ENCODE data around the gene SNRPN. TPM values are rescaled to one million over a fixed set of nuclear protein-coding genes. Genes with fewer than 3 reads are reported as not detected.
"Not testable (repeated sequence)": the region's sequence is repeated elsewhere in the genome, so short reads cannot be mapped to it uniquely, and the experiment has no call there.

The SNRPN gene
- total RNA-seq, 5 donors from 2014 or later (not counting 1 experiment from before 2014, with no cell fraction given), result 111 to 124 (median 120) TPM

- H3K36me3 ChIP-seq (ENCODE audit: control insufficient read depth in 2 of 2, extremely low read depth in 1 of 2, insufficient read depth in 1 of 2, low read length in 1 of 2), result peaks cover 7 to 38% of the 10 kb centered on the region in 2 donors
- Mint-ChIP-seq H3K27me3 (no peaks in the 10 kb centered on the region), H3K9me3 (peaks cover 2 to 26% (median 7%) of the 10 kb centered on the region in 3 donors)
Measured at GRCh38 chr15:24961967-24962366, 7.2 kb downstream of the SNRPN start.

GRCh38 chr15:24962880-24963279, 8.1 kb downstream of the SNRPN start:
- Mint-ChIP-seq H3K27me3 (no peaks in the 10 kb centered on the region), H3K4me1 (peaks cover 0 to 24% (median 15%) of the 10 kb centered on the region in 3 donors), H3K27ac (no peak overlapping the region), H3K36me3 (peaks cover 64% of the 10 kb centered on the region), H3K4me3 (no peak overlapping the region), H3K9me3 (peaks cover 2 to 26% (median 11%) of the 10 kb centered on the region in 3 donors)
- Histone ChIP-seq H3K9me3 (peaks cover 2% of the 10 kb centered on the region), H3K36me3 (ENCODE audit: control insufficient read depth in 2 of 2, extremely low read depth in 1 of 2, insufficient read depth in 1 of 2, low read length in 1 of 2) (peaks cover 7 to 44% of the 10 kb centered on the region in 2 donors), H3K27me3 (replicated peaks in 1 of 2; ENCODE audit: control insufficient read depth in 2 of 2, extremely low read depth in 1 of 2, insufficient read depth in 2 of 2, low read length in 1 of 2) (no peaks in the 10 kb centered on the region), H3K4me3 (ENCODE audit: control insufficient read depth in 1 of 2, extremely low read depth in 1 of 2, low read length in 1 of 2) (no peak overlapping the region), H3K27ac (ENCODE audit: low read length) (no peak overlapping the region), H3K4me1 (ENCODE audit: control insufficient read depth in 1 of 2, extremely low read depth in 1 of 2, insufficient read depth in 2 of 2, low read length in 2 of 2) (peaks cover 0 to 3% of the 10 kb centered on the region in 2 experiments)
- ATAC-seq (replicated peaks in 1 of 4) (no peak), DNase-seq (no peak)
- CTCF ChIA-PET, result no interaction called here
- WGBS (ENCODE audit: insufficient coverage), result no CpG with 5 or more reads among the region's 4 CpGs
- POLR2A ChIA-PET, result no interaction called here

More at GRCh38 chr15:24961967-24962366, 7.2 kb downstream of the SNRPN start:
- Histone ChIP-seq H3K9me3 (peaks cover 2% of the 10 kb centered on the region), H3K27ac (ENCODE audit: low read length) (no peak overlapping the region), H3K4me3 (ENCODE audit: control insufficient read depth in 1 of 2, extremely low read depth in 1 of 2, low read length in 1 of 2) (no peak overlapping the region), H3K27me3 (replicated peaks in 1 of 2; ENCODE audit: control insufficient read depth in 2 of 2, extremely low read depth in 1 of 2, insufficient read depth in 2 of 2, low read length in 1 of 2) (no peaks in the 10 kb centered on the region), H3K4me1 (ENCODE audit: control insufficient read depth in 1 of 2, extremely low read depth in 1 of 2, insufficient read depth in 2 of 2, low read length in 2 of 2) (peaks cover 2 to 8% of the 10 kb centered on the region in 2 experiments)
- H3K4me3 Mint-ChIP-seq, result no peak overlapping the region
- ATAC-seq (replicated peaks in 1 of 4) (no peak), DNase-seq (no peak)
- 100% methylated on average over 2 of the region's 4 CpGs for whole genome bisulfite sequencing (ENCODE audit: insufficient coverage)
- POLR2A ChIA-PET, result interaction anchor here in 1 of 2 donors (0.6 kb wide), 1 partner anchor 81 kb away, joined by 3 read pairs; no protein-coding TSS in a partner anchor
- H3K27ac Mint-ChIP-seq, result no peak overlapping the region
- CTCF ChIA-PET, result no interaction called here
- peaks cover 5 to 31% (median 23%) of the 10 kb centered on the region in 3 donors for H3K4me1 Mint-ChIP-seq
- peaks cover 59% of the 10 kb centered on the region for H3K36me3 Mint-ChIP-seq

DNA sequence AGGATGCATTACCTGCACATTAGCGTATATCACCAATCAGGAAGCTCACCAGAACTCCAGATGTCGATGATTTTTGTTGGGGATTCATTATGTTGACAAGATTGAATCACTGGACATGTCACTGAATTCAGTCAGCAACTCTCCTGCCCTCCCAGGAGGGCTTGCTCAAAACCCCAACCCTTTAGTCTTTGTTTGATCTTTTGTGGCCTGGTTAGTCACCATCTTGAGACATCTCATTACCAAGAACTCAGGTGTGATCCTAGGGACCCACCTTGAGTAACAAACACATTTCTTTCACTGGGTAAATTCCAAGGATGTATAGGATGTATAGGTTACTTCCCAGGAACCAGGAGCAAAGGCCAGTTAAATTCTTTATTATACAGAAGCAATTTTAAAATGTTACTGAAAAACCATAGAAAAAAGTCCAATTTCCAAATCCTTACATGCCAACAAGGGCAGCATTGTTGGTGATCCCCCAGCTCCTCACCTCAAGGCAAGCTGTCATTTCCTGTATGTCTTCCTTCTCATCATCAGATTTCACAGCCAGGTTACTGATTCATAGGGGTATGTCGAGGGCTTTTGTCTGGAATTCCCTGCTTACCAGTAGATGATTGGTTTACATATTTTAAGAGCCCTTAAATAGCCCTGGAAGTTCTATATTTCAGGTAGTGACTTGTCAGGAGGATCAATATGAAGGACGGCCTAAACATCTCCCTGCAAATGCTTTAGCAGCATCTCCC, 11.7 kb downstream of the SNRPN start:
- no peak for ATAC-seq (replicated peaks in 1 of 4)
- Histone ChIP-seq H3K4me3 (ENCODE audit: control insufficient read depth in 1 of 2, extremely low read depth in 1 of 2, low read length in 1 of 2) (no peak overlapping the region), H3K27ac (ENCODE audit: low read length) (no peak overlapping the region), H3K36me3 (ENCODE audit: control insufficient read depth in 2 of 2, extremely low read depth in 1 of 2, insufficient read depth in 1 of 2, low read length in 1 of 2) (peaks cover 3 to 57% of the 10 kb centered on the region in 2 donors), H3K9me3 (peaks cover 3% of the 10 kb centered on the region), H3K4me1 (ENCODE audit: control insufficient read depth in 1 of 2, extremely low read depth in 1 of 2, insufficient read depth in 2 of 2, low read length in 2 of 2) (no peaks in the 10 kb centered on the region), H3K27me3 (replicated peaks in 1 of 2; ENCODE audit: control insufficient read depth in 2 of 2, extremely low read depth in 1 of 2, insufficient read depth in 2 of 2, low read length in 1 of 2) (no peaks in the 10 kb centered on the region)
- H3K27me3 Mint-ChIP-seq, result no peaks in the 10 kb centered on the region
- POLR2A ChIA-PET, result no interaction called here
- peaks cover 69% of the 10 kb centered on the region for H3K36me3 Mint-ChIP-seq
- CTCF ChIA-PET, result no interaction called here
- peaks cover 0 to 4% (median 0%) of the 10 kb centered on the region in 3 donors for H3K4me1 Mint-ChIP-seq
- H3K9me3 Mint-ChIP-seq, result peaks cover 2 to 27% (median 11%) of the 10 kb centered on the region in 3 donors
- no peak overlapping the region for H3K27ac Mint-ChIP-seq
- H3K4me3 Mint-ChIP-seq, result no peak overlapping the region
- WGBS (ENCODE audit: insufficient coverage), result no CpG with 5 or more reads among the region's 4 CpGs
- no peak for DNase-seq

GRCh38 chr15:24971052-24971451, 16.3 kb downstream of the SNRPN start:
- H3K27ac ChIP-seq (ENCODE audit: low read length), result no peak overlapping the region
- ChIA-PET POLR2A (no interaction called here), CTCF (no interaction called here)
- H3K9me3 ChIP-seq, result peaks cover 7% of the 10 kb centered on the region
- Mint-ChIP-seq H3K9me3 (peaks cover 17 to 31% (median 17%) of the 10 kb centered on the region in 3 donors), H3K36me3 (peaks cover 71% of the 10 kb centered on the region), H3K4me1 (no peaks in the 10 kb centered on the region), H3K4me3 (no peak overlapping the region), H3K27me3 (no peaks in the 10 kb centered on the region), H3K27ac (no peak overlapping the region)
- no peaks in the 10 kb centered on the region for H3K27me3 ChIP-seq (replicated peaks in 1 of 2; ENCODE audit: control insufficient read depth in 2 of 2, extremely low read depth in 1 of 2, insufficient read depth in 2 of 2, low read length in 1 of 2)
- ATAC-seq (replicated peaks in 1 of 4) (no peak), DNase-seq (no peak)
- no CpG with 5 or more reads among the region's 3 CpGs for WGBS (ENCODE audit: insufficient coverage)
- no peak overlapping the region for H3K4me3 ChIP-seq (ENCODE audit: control insufficient read depth in 1 of 2, extremely low read depth in 1 of 2, low read length in 1 of 2)
- no peaks in the 10 kb centered on the region for H3K4me1 ChIP-seq (ENCODE audit: control insufficient read depth in 1 of 2, extremely low read depth in 1 of 2, insufficient read depth in 2 of 2, low read length in 2 of 2)
- peaks cover 0 to 52% of the 10 kb centered on the region in 2 donors for H3K36me3 ChIP-seq (ENCODE audit: control insufficient read depth in 2 of 2, extremely low read depth in 1 of 2, insufficient read depth in 1 of 2, low read length in 1 of 2)

DNA sequence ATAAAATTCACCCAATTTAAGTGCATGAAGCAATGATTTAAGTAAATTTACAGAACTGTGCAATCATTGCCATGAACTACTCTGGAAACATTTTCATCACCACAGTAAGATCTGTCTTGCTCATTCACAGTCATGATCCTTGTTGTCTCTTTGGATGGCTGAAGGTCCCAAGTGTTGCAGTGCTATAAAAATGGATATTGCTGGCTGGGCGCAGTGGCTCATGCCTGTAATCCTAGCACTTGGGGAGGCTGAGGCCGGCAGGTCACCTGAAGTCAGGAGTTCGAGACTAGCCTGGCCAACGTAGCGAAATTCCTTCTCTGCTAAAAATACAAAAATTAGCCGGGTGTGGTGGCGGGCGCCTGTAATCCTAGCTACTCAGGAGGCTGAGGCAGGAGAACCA, 17.0 kb downstream of the SNRPN start:
- 84% methylated on average over 5 of the region's 8 CpGs for WGBS (ENCODE audit: insufficient coverage)
- no peak overlapping the region for H3K27ac Mint-ChIP-seq
- Histone ChIP-seq H3K4me1 (ENCODE audit: control insufficient read depth in 1 of 2, extremely low read depth in 1 of 2, insufficient read depth in 2 of 2, low read length in 2 of 2) (no peaks in the 10 kb centered on the region), H3K27ac (ENCODE audit: low read length) (no peak overlapping the region), H3K27me3 (replicated peaks in 1 of 2; ENCODE audit: control insufficient read depth in 2 of 2, extremely low read depth in 1 of 2, insufficient read depth in 2 of 2, low read length in 1 of 2) (no peaks in the 10 kb centered on the region), H3K9me3 (peaks cover 9% of the 10 kb centered on the region), H3K36me3 (ENCODE audit: control insufficient read depth in 2 of 2, extremely low read depth in 1 of 2, insufficient read depth in 1 of 2, low read length in 1 of 2) (peaks cover 0 to 52% of the 10 kb centered on the region in 2 donors), H3K4me3 (ENCODE audit: control insufficient read depth in 1 of 2, extremely low read depth in 1 of 2, low read length in 1 of 2) (no peak overlapping the region)
- ChIA-PET CTCF (no interaction called here), POLR2A (no interaction called here)
- peaks cover 0 to 2% (median 0%) of the 10 kb centered on the region in 3 donors for H3K4me1 Mint-ChIP-seq
- peaks cover 71% of the 10 kb centered on the region for H3K36me3 Mint-ChIP-seq
- no peaks in the 10 kb centered on the region for H3K27me3 Mint-ChIP-seq
- no peak overlapping the region for H3K4me3 Mint-ChIP-seq
- H3K9me3 Mint-ChIP-seq, result peaks cover 23 to 30% (median 24%) of the 10 kb centered on the region in 3 donors
- DNase-seq (no peak), ATAC-seq (replicated peaks in 1 of 4) (no peak)

GRCh38 chr15:24972707-24973106, 17.9 kb downstream of the SNRPN start:
- H3K27ac Mint-ChIP-seq; H3K4me1 ChIP-seq (ENCODE audit: control insufficient read depth in 1 of 2, extremely low read depth in 1 of 2, insufficient read depth in 2 of 2, low read length in 2 of 2); H3K4me3 Mint-ChIP-seq; H3K4me1 Mint-ChIP-seq; H3K4me3 ChIP-seq (ENCODE audit: control insufficient read depth in 1 of 2, extremely low read depth in 1 of 2, low read length in 1 of 2); H3K27me3 Mint-ChIP-seq; H3K27me3 ChIP-seq (replicated peaks in 1 of 2; ENCODE audit: control insufficient read depth in 2 of 2, extremely low read depth in 1 of 2, insufficient read depth in 2 of 2, low read length in 1 of 2); ATAC-seq (replicated peaks in 1 of 4); CTCF ChIA-PET; H3K27ac ChIP-seq (ENCODE audit: low read length); POLR2A ChIA-PET; DNase-seq: not testable (repeated sequence)
- Histone ChIP-seq H3K36me3 (ENCODE audit: control insufficient read depth in 2 of 2, extremely low read depth in 1 of 2, insufficient read depth in 1 of 2, low read length in 1 of 2) (peaks cover 0 to 55% of the 10 kb centered on the region in 2 donors), H3K9me3 (peaks cover 10% of the 10 kb centered on the region)
- peaks cover 74% of the 10 kb centered on the region for H3K36me3 Mint-ChIP-seq
- H3K9me3 Mint-ChIP-seq, result peaks cover 21 to 29% (median 24%) of the 10 kb centered on the region in 3 donors
- no CpG with 5 or more reads among the region's 5 CpGs for WGBS (ENCODE audit: insufficient coverage)
